ENCODE measurements around the gene ACSF3. TPM values are rescaled to one million over a fixed set of nuclear protein-coding genes. Genes with fewer than 3 reads are reported as not detected.

The ACSF3 gene
- total and polyA plus RNA-seq, 2 of the 4 experiments (the other 2 are of a cell fraction) = 9.5 to 14.2 TPM

- no peak overlapping the region for H2BK120ac ChIP-seq (ENCODE audit: low read depth, low read length)
- H3K27ac ChIP-seq (ENCODE audit: insufficient read depth, low read length) = no peak overlapping the region
- H3K4ac ChIP-seq (ENCODE audit: low read depth, low read length) = no peak overlapping the region
- no peaks in the 10 kb centered on the region for H3K4me1 ChIP-seq (ENCODE audit: control insufficient read depth, insufficient read depth, low read length)
- ATAC-seq (ENCODE audit: low read depth) (no peak), DNase-seq (no peak)
- H3K27me3 ChIP-seq (ENCODE audit: control insufficient read depth, insufficient read depth, low read length) = peaks cover 41% of the 10 kb centered on the region
- H2AK5ac ChIP-seq (ENCODE audit: low read depth, low read length) = no peak overlapping the region
- H2BK15ac ChIP-seq (ENCODE audit: low read depth, low read length) = no peak overlapping the region
- no peaks in the 10 kb centered on the region for H3K36me3 ChIP-seq (ENCODE audit: control insufficient read depth, insufficient read depth, low read length)
- WGBS, 2 experiments (ENCODE audit: extremely low coverage in 2 of 2, insufficient read length in 1 of 2) = 0% methylated on average over 5 of the region's 25 CpGs; no CpG with 5 or more reads in 1 of the 2 experiments
- no peak overlapping the region for H2AFZ ChIP-seq (replicated peaks; ENCODE audit: low read length, poor library complexity)
- H3K56ac ChIP-seq (ENCODE audit: extremely low read depth, insufficient read depth, low read length) = no peak overlapping the region
- H2BK20ac ChIP-seq (ENCODE audit: low read depth, low read length) = no peak overlapping the region
- H3K9me1 ChIP-seq (ENCODE audit: insufficient read depth, low read length) = no peaks in the 10 kb centered on the region
- H3K79me1 ChIP-seq (ENCODE audit: low read depth in 1 of 2, low read length in 2 of 2) = no peaks in the 10 kb centered on the region
- ChIA-PET CTCF (no interaction called here), POLR2A (ENCODE audit: unreplicated experiment) (no interaction called here)
- dilution Hi-C loops (cut with HindIII; ENCODE audit: low sequenced_read_pairs, unreplicated experiment) = no loop called here
- H3K9me3 ChIP-seq (ENCODE audit: control insufficient read depth, insufficient read depth, low read length) = no peaks in the 10 kb centered on the region
- H2AK9ac ChIP-seq (replicated peaks; ENCODE audit: low read depth, low read length, poor library complexity) = peak overlapping the region; percentile 70
- BruUV-seq (replicated peaks) = no TSS peak
- TF ChIP-seq CHD1 (IDR thresholded peaks at IDR 0.05; ENCODE audit: low read depth, low read length) (no peak), FOS (IDR thresholded peaks at IDR 0.05; ENCODE audit: low read depth, low read length) (no peak), RAD21 (IDR thresholded peaks at IDR 0.05; ENCODE audit: low read length) (no peak), CTCF (conservative IDR thresholded peaks at IDR 0.05; ENCODE audit: low read depth, low read length) (no peak), MAFK (IDR thresholded peaks at IDR 0.05; ENCODE audit: low read depth, low read length) (no peak), RFX5 (IDR thresholded peaks at IDR 0.05; ENCODE audit: low read depth, low read length) (no peak)
- H4K91ac ChIP-seq (ENCODE audit: insufficient read depth, low read depth, low read length) = no peak overlapping the region
- intact Hi-C loops (cut with micrococcal nuclease) = no loop called here
- in situ Hi-C loops (cut with MboI; ENCODE audit: low sequenced_read_pairs) = no loop called here
- H3K23ac ChIP-seq (ENCODE audit: low read depth, low read length) = no peak overlapping the region
- H3K4me2 ChIP-seq (ENCODE audit: low read depth, low read length) = no peak overlapping the region
- no peaks in the 10 kb centered on the region for H4K20me1 ChIP-seq (ENCODE audit: insufficient read depth, low read length)
- H3K9ac ChIP-seq (ENCODE audit: low read depth, low read length) = no peak overlapping the region
- H3K18ac ChIP-seq (ENCODE audit: low read depth, low read length) = no peak overlapping the region
- H2BK5ac ChIP-seq (ENCODE audit: low read depth, low read length, poor library complexity, severe bottlenecking) = no peak overlapping the region
- H3K14ac ChIP-seq (replicated peaks; ENCODE audit: low read depth, low read length) = no peak overlapping the region
- no peak overlapping the region for H4K8ac ChIP-seq (ENCODE audit: low read depth in 2 of 2, low read length in 2 of 2)
- H3K4me3 ChIP-seq (ENCODE audit: insufficient read depth, low read depth, low read length) = no peak overlapping the region
- H4K5ac ChIP-seq (ENCODE audit: low read depth, low read length) = no peak overlapping the region
Measured at GRCh38 chr16:89179656-89180315, 86.1 kb downstream of the ACSF3 start.
